Vagina (tissue), 2 donors: ENCODE measurements around the gene CYP3A5. TPM values are rescaled to one million over a fixed set of nuclear protein-coding genes. Genes with fewer than 3 reads are reported as not detected.

Experiments used
- DNase-seq, 2 donors: peaks; one replicate each; pipeline ENCODE4 v3.0.0-alpha.2; 2017; ENCODE audit errors: extremely low spot score in 2 of 2
- H3K27ac ChIP-seq: fragments of 200-600 bp; sonication (generic); one replicate; pipeline ENCODE4 v1.5.1; 2019
- H3K27me3 ChIP-seq: fragments of 200-600 bp; sonication (generic); one replicate; pipeline ENCODE4 v1.5.1; 2019
- H3K36me3 ChIP-seq, 2 donors: fragments of 200-600 bp; sonication (generic); one replicate each; pipeline ENCODE4 v1.5.1; 2017 to 2019
- H3K4me1 ChIP-seq: fragments of 200-600 bp; sonication (generic); one replicate; pipeline ENCODE4 v1.5.1; 2019
- H3K4me3 ChIP-seq, 2 donors: fragments of 200-600 bp; sonication (generic); 1 replicate in 1 of 2; 2 replicates in 1 of 2; pipeline ENCODE4 v1.5.1; 2016 to 2019
- H3K9me3 ChIP-seq: fragments of 200-600 bp; sonication (generic); one replicate; pipeline ENCODE4 v1.5.1; 2019
- CTCF ChIP-seq, 3 experiments: fragments of 450-650 bp in 2 of 3; fragments of 200-600 bp in 1 of 3; sonication (generic) in 1 of 3; IDR thresholded peaks; one replicate each; pipeline ENCODE4 v1.5.1; 2017 to 2019; ENCODE audit warnings: antibody characterized with exemption in 3 of 3, mild to moderate bottlenecking in 2 of 3, moderate library complexity in 2 of 3
- POLR2A ChIP-seq, 2 donors: fragments of 450-650 bp; IDR thresholded peaks; one replicate each; pipeline ENCODE4 v1.6.1; 2017; ENCODE audit warnings: antibody characterized with exemption in 2 of 2, mild to moderate bottlenecking in 2 of 2, moderate library complexity in 2 of 2
- POLR2AphosphoS5 ChIP-seq, 2 donors: sonication (generic); formaldehyde crosslinking; IDR thresholded peaks; one replicate each; pipeline ENCODE4 v1.9.0; 2017; ENCODE audit warnings: antibody characterized with exemption in 2 of 2, mild to moderate bottlenecking in 2 of 2, low read depth in 1 of 2; ENCODE audit not compliant: insufficient read depth in 1 of 2
- intact Hi-C: fragments of 100-400 bp; cut with DNase I; formaldehyde crosslinking; loops from one replicate; pipeline ENCODE4 v1.15.1; 2023
- total RNA-seq: library from RNA; depleted of rRNA; stranded (reverse); fragments of >200 nt; gene quantifications from one replicate; pipeline ENCODE4 v1.2.3, GENCODE V29; 2016

Gene CYP3A5
- total RNA-seq, 1 donor from 2014 or later, result 80.3 TPM

- no peak for DNase-seq
- Histone ChIP-seq H3K4me3 (no peak overlapping the region), H3K9me3 (no peaks in the 10 kb centered on the region), H3K27ac (no peak overlapping the region), H3K36me3 (peaks cover 0 to 89% of the 10 kb centered on the region in 2 donors), H3K4me1 (peaks cover 7% of the 10 kb centered on the region), H3K27me3 (no peaks in the 10 kb centered on the region)
- intact Hi-C loops, result no loop called here
- no peak for TF ChIP-seq POLR2A (IDR thresholded peaks at IDR 0.05)
- TF ChIP-seq CTCF (IDR thresholded peaks at IDR 0.05), result no peak
- TF ChIP-seq POLR2AphosphoS5 (IDR thresholded peaks at IDR 0.05; ENCODE audit: insufficient read depth in 1 of 2, low read depth in 1 of 2), result no peak
These were observed 54.5 kb downstream of the CYP3A5 start for GRCh38 chr7:99625321-99625720.

- Histone ChIP-seq H3K36me3 (peaks cover 0 to 89% of the 10 kb centered on the region in 2 donors), H3K9me3 (no peaks in the 10 kb centered on the region), H3K4me1 (peaks cover 7% of the 10 kb centered on the region), H3K27me3 (no peaks in the 10 kb centered on the region), H3K4me3 (no peak overlapping the region), H3K27ac (no peak overlapping the region)
- TF ChIP-seq CTCF (IDR thresholded peaks at IDR 0.05) (no peak), POLR2A (IDR thresholded peaks at IDR 0.05) (no peak), POLR2AphosphoS5 (IDR thresholded peaks at IDR 0.05; ENCODE audit: insufficient read depth in 1 of 2, low read depth in 1 of 2) (no peak)
- peak in 1 of 2 donors; percentile 42 for DNase-seq
- intact Hi-C loops, result no loop called here
These were observed 55.3 kb downstream of the CYP3A5 start for GRCh38 chr7:99624484-99624883.

GRCh38 chr7:99623702-99624447 lies 55.9 kb downstream of the CYP3A5 start:
- Histone ChIP-seq H3K27ac (no peak overlapping the region), H3K27me3 (no peaks in the 10 kb centered on the region), H3K36me3 (peaks cover 0 to 89% of the 10 kb centered on the region in 2 donors), H3K9me3 (no peaks in the 10 kb centered on the region), H3K4me3 (no peak overlapping the region), H3K4me1 (peaks cover 7% of the 10 kb centered on the region)
- no peak for TF ChIP-seq POLR2AphosphoS5 (IDR thresholded peaks at IDR 0.05; ENCODE audit: insufficient read depth in 1 of 2, low read depth in 1 of 2)
- no peak for TF ChIP-seq CTCF (IDR thresholded peaks at IDR 0.05)
- no peak for TF ChIP-seq POLR2A (IDR thresholded peaks at IDR 0.05)
- peak in 1 of 2 donors; percentile 40 for DNase-seq
- intact Hi-C loops, result no loop called here

GRCh38 chr7:99623091-99623693 lies 56.6 kb downstream of the CYP3A5 start:
- peak in 1 of 2 donors; percentile 32 for DNase-seq
- H3K4me1 ChIP-seq, result peaks cover 8% of the 10 kb centered on the region
- no peak overlapping the region for H3K27ac ChIP-seq
- no peaks in the 10 kb centered on the region for H3K27me3 ChIP-seq
- no peaks in the 10 kb centered on the region for H3K9me3 ChIP-seq
- H3K36me3 ChIP-seq, result peaks cover 0 to 86% of the 10 kb centered on the region in 2 donors
- no peak for TF ChIP-seq POLR2A (IDR thresholded peaks at IDR 0.05)
- no peak for TF ChIP-seq CTCF (IDR thresholded peaks at IDR 0.05)
- TF ChIP-seq POLR2AphosphoS5 (IDR thresholded peaks at IDR 0.05; ENCODE audit: insufficient read depth in 1 of 2, low read depth in 1 of 2), result no peak
- intact Hi-C loops, result no loop called here
- H3K4me3 ChIP-seq, result no peak overlapping the region

- no peak for TF ChIP-seq POLR2A (IDR thresholded peaks at IDR 0.05)
- no peak for TF ChIP-seq CTCF (IDR thresholded peaks at IDR 0.05)
- TF ChIP-seq POLR2AphosphoS5 (IDR thresholded peaks at IDR 0.05; ENCODE audit: insufficient read depth in 1 of 2, low read depth in 1 of 2), result no peak
- Histone ChIP-seq H3K9me3 (no peaks in the 10 kb centered on the region), H3K27ac (no peak overlapping the region), H3K4me3 (no peak overlapping the region), H3K27me3 (no peaks in the 10 kb centered on the region), H3K4me1 (peaks cover 14% of the 10 kb centered on the region), H3K36me3 (peaks cover 0 to 80% of the 10 kb centered on the region in 2 donors)
- intact Hi-C loops, result no loop called here
- DNase-seq, result peak in 1 of 2 donors; percentile 44
These were observed 57.2 kb downstream of the CYP3A5 start for GRCh38 chr7:99622596-99622995.
